SH-SY5Y (cell line): ENCODE data around the gene NEK6.

Experiments used
- GATA2 ChIP-seq: IDR thresholded peaks from 2 replicates; pipeline ENCODE4 v1.6.1; 2011; ENCODE audit warnings: mild to moderate bottlenecking, low read depth, low read length
- GATA3 ChIP-seq: IDR thresholded peaks from 2 replicates; pipeline ENCODE4 v1.6.1; 2011; ENCODE audit warnings: low read depth, mild to moderate bottlenecking, low read length, moderate library complexity

DNA sequence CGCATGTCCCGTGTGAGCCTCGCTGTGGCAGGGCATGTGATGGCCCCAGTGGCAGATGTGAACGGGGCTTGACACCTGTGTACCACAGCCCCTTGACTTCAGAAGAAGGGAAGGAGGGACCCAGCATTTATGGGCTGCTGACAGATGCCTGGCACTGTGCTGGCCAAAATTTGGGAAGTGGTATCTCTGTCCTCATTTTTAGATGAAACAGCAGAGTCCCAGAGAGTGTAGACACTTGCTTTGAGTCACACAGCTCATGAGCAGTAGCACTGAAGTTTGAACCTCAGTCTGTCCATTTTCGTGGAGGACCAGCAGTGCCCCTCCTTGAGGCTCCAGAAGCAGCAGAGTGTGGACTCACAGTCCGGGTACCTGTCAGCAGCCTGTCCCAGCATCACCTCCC lies 16.5 kb downstream of the NEK6 start:
- TF ChIP-seq GATA2 (no peak), GATA3 (no peak)
